SHP77 treated with DMSO at 0.1 percent for 48 hours (cell line): ENCODE results near the gene DNAJC6.

Source experiments
- DNase-seq: peaks from one replicate; lab custom pipeline; 2025; lab: John Stamatoyannopoulos, UW

Gene DNAJC6

DNA sequence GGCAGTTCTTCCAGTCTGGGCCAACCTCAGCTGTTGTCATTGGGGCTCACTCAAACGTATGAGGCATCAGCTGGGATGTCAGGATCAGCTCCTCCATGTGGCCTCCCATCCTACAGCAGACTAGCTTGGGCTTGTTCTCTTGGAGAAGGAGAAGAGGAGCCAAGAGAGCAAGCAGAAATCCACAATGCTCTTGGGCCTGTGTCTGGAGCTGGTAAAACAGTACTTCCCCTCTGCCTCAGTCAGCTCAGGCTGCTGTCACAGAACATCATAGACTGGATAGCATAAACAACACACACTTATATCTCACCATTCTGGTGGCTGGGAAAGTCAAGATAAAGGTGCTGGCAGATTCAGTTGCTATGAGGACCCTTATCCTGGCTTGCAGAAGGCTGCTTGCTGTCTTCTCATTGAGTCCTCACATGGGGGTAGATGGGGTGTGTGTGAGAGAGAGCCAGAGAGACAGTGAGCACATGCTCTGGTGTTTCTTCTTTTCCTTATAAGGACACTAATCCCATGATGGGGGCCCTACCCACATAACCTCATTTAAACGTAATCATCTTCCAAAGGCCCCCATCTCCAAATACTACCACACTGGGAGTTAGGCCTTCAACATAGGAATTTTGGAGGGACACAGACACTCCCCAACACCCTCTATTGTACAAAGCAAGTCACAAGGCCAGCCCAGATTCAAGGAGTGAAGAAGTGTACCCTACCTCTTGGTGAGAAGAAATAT, 16.3 kb upstream of the DNAJC6 start:
- no peak for DNase-seq

DNA sequence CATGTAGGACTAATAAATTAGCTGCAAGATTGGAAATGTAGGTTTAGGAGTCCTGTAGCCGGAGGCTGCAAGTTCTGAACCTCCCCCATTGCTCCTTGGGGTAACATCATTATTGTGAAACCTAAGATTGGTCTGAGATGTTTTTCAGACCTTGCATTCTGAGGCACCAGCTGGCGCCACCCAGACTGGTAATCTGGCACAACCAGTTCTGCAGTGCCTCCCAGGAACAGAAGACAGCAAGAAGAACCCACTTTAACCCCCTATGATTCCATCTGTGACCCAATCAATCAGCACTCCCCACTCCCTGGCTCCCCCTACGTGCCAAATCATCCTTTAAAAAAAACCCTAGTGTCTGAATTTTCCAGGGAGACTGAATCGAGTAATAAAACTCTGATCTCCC, 11.6 kb upstream of the DNAJC6 start:
- DNase-seq, result no peak

DNA sequence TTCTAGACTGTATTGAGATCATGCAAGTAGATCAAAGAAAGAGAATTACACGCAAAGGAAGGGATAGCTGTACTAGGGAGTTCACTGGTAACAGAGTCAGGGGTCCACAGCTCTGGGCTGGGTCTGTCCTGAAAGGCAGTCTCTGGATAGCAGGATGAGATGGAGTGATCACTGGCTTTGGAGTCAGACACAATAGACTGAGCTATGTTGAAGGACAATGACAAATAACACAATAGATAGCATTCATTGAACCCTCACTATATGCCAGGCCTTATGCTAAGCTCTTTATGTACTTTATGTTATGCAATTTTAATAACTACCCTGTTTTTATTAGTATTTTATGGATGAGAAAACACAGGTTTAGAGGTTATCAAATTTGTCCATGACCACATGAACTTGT, 10.0 kb upstream of the DNAJC6 start:
- no peak for DNase-seq

DNA sequence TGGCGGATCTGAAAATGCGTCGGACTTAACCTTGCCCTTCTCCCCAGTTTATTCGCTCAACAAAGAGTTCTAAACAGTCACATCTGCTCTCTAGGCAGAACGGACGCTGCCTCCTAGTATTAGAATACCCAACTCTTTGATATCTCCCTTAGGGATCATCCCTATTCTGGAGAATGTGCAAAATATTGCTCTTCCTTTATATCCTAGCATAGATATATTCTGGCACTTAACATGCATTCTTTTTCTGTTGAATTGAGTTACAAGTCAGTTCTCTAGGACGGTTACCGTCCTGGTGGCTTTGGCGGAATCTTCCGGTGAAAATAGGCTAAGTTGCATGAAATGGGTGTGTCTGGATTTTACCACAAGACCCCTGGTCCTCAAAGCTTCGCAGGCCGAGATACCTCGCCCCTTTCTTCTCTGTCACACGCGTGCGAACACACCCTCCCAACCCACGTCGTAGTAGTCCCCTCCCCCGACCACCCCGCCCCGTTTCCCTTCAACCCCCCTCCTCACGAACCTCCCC, 501 bp upstream of the DNAJC6 start:
- no peak for DNase-seq

DNA sequence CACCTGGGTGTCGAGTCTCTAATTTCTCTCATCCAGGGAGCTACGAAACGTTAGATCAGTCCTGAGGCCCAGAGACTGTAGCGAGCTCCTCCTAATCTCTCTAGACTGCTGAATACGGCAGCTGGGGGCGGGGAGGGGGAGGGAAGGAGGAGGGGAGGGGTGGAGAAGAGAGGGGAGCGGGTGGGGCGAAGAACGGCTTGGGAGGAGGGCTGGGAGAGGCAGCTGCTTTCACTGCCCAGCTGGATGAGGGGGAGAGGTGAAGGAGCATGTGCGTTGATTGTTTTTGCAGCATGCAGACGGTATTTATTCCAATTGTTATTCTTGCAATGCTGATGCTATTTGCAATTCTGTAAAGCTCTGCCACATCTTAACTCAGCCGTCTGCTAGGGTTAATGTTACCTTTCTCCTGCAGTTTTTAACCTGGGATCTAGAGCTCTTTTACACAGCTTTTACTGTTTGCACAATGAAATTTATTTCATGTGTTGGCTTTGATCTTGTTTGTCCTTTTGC, 790 bp downstream of the DNAJC6 start:
- DNase-seq, result peak; percentile 77

DNA sequence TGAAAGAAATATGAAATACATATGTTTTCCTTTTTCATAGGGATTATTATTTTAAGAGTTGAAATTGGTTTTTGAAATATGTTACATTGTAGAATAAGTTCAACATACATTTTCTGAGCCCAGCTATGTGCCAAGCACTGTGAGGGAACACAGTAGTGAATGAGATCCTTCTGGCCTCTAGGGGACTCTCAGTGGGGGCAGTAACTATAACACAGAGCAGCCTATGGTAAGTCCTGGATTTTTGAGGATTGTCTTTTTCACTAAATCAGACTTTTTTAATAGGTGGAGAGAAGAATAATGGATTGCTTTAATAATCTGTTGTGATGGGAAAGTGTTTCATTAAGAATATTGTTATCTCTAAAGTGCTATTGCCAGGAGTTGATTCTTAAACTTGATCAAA, 2.4 kb downstream of the DNAJC6 start:
- DNase-seq, result no peak

DNA sequence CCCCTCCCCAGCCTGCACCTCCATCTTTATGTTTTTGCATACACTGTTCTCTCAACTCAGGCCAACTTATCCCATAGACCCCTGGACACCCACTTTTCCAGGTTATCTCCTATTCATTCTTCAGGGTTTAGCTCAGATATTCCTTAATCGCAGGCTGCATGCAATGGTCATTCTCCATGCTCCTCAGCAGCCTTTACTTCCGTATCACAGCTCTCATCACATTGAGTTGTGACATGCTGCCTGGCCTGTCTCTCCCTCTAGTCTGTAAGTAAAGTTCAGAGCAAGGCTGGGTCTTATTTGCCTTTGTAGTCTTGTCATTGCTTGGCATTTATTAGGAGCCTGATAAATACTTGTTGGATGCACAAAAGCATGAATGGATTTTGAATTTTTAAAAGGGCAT, 6.9 kb downstream of the DNAJC6 start:
- no peak for DNase-seq

DNA sequence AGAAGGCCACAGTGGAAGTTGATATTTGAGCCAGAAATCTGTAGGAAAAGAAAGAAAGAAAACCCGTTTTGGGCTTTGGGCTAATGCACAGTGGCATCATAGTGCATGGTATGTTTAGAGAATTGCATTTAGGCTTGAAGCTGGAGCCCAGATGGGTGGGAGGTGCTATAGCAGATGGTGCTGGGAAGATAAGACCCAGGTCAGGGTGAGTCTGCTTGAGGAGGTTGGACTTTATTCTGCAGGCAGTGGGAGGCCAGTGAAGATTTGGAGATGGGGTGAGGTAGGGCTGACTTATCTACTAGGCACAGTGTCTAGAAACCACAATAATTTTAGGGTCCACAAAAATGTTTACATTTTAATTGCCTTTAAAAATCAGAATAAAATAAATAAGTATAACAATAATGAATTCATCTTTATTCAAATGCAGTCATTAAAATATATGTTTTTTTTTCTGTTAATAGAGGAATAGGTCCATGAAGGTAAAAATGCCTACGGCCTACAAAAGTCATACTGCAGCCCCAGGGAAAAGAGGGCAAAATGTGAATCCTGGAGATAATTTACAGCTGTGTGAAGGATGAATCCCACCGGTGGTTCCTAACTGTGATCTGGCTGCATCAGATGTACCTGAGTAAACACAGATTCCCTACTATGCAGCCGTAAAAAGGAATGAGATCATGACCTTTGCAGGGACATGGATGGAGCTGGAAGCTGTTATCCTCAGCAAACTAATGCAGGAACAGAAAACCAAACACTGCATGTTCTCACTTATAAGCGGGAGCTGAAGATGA, 8.7 kb downstream of the DNAJC6 start:
- DNase-seq, result no peak

DNA sequence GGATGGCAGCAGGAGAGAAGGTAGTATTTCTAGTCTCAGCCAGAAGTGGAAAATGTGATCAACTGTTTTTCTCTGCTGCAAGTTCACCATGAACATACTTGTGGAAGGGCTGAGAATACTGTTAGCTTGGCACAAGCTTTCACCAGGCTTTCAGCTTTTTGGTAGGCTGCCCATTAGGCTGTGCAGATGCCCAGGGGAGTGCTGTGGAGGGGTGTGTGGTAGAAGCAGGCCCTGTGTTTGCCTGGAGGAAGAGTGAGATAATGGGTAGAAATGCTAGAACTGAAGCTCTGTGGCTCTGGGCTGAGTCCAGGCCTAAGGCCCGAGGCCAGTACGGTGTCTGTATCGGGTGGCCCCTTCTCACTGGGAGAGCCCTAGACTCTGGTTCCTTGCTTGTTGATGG, 9.8 kb downstream of the DNAJC6 start:
- no peak for DNase-seq

DNA sequence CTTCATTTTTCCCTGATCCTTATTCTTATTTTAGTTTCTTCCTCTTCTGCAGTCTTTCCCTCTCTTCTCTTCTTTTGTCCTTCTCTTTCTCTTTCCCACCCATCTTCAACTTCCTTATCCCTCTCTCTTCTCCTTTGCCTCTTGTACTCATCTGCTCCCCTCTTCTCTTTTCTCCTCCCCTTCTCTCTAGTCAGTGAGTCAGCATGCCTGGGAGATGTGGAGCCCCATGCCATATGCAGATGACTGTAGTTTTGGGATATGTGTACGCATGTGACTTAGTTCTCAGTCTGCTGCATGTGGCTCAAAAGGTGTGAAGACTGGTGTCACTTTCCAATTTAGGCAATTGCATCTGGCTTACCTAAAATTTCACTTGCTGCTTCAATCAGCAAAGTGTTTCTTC, 10.4 kb downstream of the DNAJC6 start:
- no peak for DNase-seq

DNA sequence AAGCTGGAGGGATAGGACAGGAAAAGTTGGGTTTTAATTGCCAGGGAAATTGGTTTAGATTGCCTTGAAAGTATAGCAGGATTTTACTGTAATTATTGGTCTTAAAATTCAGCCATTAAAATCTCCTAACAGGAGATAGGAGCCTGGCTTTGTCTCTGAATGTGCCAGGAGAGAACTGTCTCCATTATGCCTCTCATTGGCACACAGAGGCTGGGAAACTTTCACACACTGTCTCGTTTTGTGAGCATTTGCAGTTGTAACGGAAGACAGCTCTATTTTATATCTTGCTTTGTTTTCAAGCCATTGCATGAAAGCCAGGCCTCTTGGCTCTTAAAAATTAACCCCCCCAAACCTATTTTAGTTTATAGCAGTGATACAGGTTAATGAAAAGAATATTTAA, 12.5 kb downstream of the DNAJC6 start:
- DNase-seq, result no peak

DNA sequence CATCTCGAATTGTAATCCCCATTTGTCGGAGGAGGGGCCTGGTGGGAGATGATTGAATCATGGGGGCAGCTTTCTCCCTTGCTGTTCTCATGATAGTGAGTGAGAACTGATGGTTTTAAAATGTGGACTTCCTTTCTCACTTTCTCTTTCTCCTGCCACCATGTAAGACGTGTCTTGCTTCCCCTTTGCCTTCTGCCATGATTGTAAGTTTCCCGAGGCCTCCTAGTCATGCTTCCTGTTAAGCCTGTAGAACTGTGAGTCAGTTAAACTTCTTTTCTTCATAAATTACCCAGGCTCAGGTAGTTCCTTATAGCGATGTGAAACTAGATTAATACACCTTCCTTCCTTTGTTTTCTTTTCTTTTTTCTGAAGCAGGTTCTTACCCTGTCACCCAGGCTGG, 13.9 kb downstream of the DNAJC6 start:
- no peak for DNase-seq

DNA sequence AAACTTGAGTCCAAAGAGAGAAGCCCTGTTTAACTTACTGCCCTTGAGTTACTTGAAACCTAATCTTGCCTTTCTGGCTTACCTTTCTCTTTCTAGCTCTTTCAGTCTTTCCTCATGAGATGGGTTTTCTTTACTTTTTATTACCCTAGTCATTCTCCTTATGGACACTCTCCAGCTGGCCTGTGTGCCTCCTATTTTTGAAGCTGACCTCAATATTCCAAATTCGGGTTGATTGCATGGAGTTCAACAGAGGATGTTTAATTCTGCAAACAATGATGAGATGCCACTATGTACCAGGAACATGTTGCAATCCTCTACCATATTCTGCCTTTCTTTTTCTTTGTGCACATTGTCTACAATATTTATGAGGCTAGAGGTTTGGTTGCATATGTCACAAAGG, 20.7 kb downstream of the DNAJC6 start:
- DNase-seq, result no peak

DNA sequence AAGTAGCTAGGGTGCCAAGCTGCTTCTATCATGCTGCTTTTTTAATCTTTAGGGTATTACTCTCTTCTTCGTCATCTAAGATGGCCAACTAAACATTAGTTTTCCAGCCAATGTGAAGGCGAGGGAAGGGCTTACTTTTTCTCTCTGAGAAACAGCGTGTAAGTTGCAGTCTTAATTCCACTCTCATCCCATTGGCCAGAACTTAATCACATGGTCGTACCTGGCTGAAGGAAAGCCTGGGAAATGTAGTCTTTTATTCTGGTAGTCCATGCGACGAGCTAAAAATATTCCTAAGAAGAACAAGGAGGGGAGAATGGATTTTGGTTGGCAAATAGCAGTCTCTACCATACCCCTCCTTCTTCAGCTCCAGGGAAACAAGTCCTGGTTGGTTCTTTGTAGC, 21.5 kb downstream of the DNAJC6 start:
- DNase-seq, result no peak

DNA sequence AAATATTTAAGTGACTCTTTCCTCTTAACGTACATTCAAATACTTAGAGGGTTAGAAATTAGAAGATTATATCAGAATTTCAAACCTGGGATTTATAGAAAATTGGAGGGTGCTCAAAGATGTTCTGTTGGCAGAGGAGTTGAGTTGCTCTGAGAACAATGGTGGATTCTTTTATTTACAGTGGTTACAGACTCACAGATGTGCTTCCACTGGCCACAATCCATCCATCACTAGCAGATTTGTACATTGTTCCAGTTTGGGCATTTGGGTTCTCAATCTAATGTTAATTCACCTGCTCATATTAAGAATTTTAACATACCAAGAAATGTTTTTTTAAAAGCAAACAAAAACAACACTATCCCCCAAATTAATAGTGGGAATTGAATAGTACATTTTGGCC, 23.5 kb downstream of the DNAJC6 start:
- no peak for DNase-seq

DNA sequence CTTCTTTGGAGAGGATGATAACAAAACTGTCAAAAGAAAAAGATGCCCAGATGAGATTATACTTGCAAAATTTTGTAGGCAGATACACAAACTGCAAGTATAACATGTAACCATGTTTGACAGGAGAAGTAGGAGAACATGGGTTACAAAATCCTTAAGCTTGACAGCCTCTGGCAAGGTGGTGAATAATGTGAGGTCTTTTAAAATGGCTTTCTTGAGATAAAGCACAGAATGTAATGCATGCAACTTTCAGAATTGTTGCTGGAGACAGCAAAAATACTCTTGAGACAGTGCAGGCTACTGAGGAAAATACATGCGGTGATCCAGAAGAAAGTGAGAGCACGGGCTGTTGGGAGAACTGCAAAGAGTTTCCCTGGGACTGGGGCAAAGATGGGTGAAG, 24.7 kb downstream of the DNAJC6 start:
- DNase-seq, result no peak

DNA sequence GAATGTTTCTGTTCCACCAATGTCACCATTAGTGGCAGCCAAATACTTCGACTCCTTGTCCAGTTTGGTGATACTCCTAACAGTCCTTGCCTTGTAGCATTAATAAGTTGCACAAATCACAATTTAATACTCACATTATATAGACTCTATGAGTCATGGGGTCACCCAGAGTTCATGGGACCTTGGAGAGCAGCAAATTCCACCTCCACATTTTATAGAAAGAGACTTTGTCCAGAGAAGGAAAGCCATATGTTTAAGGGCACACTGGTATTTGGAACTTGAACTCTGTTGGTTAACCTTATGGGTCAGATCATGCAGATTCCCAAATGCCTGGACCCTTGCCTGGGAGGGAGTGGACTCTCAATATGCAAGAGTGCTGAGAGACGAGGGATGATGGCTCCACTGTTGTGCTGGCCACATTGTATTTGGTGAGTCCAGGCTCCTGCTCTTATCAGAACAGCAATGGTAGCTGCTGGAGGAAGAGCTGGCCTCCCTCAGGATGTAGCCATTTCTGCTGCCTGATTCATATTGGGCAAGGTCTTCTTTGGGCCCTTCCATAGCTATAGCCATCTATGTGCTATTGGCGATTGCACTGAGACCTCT, 30.6 kb downstream of the DNAJC6 start:
- no peak for DNase-seq

DNA sequence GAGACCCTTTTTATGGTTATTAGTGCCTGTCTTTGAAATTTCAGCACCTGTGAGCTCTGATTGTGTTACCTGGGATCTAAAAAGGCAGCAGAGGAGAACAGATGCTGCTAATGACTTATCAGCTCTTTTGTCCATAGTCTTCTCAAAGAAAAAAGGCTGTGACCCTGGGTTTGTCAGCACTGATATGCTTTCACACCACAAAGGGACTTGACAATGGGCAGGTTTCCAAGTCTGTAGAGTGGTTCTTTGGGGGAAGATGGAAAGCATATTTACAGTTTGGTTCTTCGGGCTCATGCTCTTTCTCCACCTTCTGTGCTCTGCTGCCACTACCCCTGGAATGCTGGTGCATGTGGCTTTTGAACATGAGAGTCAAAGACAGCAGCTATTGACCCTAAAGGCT, 32.0 kb downstream of the DNAJC6 start:
- DNase-seq, result no peak

DNA sequence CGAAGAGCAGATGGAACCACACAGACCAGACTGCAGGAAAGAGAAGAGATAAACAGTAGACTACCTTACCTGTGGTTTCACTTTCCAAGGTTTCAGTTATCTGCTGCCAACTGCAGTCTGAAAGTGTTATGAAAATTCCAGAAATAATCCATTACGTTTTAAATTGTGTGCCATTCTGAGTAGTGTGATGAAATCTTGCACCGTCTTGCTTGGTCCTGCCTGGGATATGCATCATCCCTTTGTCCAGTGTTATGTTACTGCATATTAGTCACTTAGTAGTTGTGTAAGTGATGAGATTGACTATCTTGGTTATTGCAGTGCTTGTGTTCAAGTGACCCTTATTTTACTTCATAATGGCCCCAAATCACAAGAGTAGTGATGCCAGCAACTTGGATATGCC, 33.9 kb downstream of the DNAJC6 start:
- no peak for DNase-seq

DNA sequence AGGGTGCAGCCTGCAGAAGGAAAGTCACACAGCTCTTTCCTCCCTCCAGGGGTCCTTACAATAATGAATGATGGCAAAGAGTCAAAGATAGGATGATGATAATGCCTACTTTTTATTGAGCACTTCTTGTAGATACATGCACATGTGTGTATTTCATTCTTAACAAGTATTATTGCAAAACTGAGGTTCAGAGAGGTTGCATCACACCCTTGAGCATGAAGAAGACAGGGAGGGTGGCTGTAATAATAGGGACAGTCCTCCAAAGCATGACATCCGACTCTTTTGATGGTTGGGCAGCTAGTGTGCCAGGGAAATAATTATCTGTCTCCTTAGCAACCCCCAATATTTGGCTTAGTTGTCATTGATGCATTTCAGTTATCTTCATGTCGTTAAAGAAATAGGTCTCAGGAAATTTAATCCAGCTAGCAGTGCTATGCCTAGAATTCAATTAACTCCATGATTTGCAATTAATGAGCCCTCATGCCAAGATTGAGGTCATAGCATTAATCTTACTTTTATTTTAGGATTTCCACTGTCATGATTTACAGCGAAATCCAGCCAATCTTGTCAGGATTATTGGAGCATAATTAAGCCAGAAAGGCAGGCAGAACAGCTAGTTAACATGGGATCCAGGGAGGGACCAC, 35.0 kb downstream of the DNAJC6 start:
- DNase-seq, result no peak

DNA sequence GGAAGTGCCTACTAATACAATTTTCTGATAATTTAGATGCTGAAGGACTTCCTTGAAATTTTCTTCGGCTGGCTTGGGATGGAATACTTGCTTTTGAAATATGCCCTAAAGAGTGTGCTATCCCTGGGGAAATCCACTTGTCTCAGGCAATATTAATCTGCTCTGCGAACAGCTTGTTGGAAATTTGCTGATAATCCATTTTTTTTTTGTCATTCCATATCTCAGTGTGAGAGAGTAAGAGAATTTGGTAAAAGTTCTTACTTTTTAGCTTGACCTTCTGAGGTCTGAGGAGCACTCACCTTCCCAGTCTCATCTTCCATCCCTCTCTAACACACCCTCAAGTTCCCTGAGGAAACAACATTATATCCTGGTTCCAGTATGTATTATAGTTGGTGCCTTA, 36.8 kb downstream of the DNAJC6 start:
- no peak for DNase-seq

DNA sequence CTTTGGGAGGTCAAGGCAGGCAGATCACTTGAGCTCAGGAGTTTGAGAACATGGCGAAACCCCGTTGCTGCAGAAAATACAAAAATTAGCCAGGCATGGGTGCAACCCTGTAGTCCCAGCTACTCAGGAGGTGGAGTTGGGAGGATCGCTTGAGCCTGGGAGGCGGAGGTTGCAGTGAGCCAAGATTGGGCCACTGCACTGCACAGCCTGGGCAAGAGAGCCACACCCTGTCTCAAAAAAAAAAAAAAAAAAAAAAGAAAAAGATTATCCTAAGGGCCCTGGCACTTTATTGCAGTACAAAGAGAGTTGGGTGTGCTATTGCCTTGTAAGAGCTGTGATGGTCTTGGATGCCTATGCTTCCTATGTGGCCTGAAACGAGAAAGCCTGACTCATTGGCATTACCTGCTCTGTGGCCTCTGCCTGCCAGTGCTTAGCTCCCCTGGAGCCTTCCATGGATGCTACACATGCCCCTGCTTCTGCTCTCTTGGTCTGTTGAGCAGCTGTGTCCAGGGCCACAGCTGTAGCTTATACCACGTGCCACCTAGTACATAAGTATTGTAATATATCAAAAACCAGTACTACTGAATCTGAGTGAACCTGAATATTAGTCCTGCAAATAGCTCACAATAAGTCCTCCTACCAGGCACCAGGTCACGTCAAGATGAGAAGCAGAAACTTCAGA, 45.8 kb downstream of the DNAJC6 start:
- DNase-seq, result no peak
